ENCODE measurements around the gene GYG2. TPM values are rescaled to one million over a fixed set of nuclear protein-coding genes. Genes with fewer than 3 reads are reported as not detected.

Gene GYG2
- total and polyA plus RNA-seq, 2 donors from 2014 or later: 2.2 to 2.9 TPM

GRCh38 chrX:2781698-2782097, 47.0 kb upstream of the GYG2 start:
- TF ChIP-seq CTCF (IDR thresholded peaks at IDR 0.05; ENCODE audit: borderline replicate concordance, extremely low read depth, insufficient read depth): no peak
- no peaks in the 10 kb centered on the region for H3K9me3 ChIP-seq (ENCODE audit: control insufficient read depth in 2 of 3, insufficient read depth in 1 of 3, low read length in 3 of 3)
- DNase-seq: peak in 1 of 5 donors; percentile 21
- H3K4me3 ChIP-seq (ENCODE audit: low read length in 3 of 3): no peak overlapping the region
- intact Hi-C loops (cut with DNase I): no loop called here
- H3K9ac ChIP-seq (ENCODE audit: low read length in 3 of 3): no peak overlapping the region
- H3K36me3 ChIP-seq (ENCODE audit: control insufficient read depth in 2 of 3, insufficient read depth in 3 of 3, low read length in 3 of 3): no peaks in the 10 kb centered on the region
- H3K27ac ChIP-seq (ENCODE audit: low read depth in 2 of 2, low read length in 2 of 2): no peak overlapping the region
- no peak for FAIRE-seq
- no peaks in the 10 kb centered on the region for H3K27me3 ChIP-seq (ENCODE audit: control insufficient read depth, insufficient read depth, low read length)
- no peaks in the 10 kb centered on the region for H3K4me1 ChIP-seq (ENCODE audit: control insufficient read depth in 2 of 3, insufficient read depth in 2 of 3, low read depth in 1 of 3, low read length in 3 of 3)

GRCh38 chrX:2782171-2782570, 46.6 kb upstream of the GYG2 start:
- no peak for TF ChIP-seq CTCF (IDR thresholded peaks at IDR 0.05; ENCODE audit: borderline replicate concordance, extremely low read depth, insufficient read depth)
- intact Hi-C loops (cut with DNase I): no loop called here
- Histone ChIP-seq H3K4me3 (ENCODE audit: low read length in 3 of 3) (no peak overlapping the region), H3K9me3 (ENCODE audit: control insufficient read depth in 2 of 3, insufficient read depth in 1 of 3, low read length in 3 of 3) (no peaks in the 10 kb centered on the region), H3K27me3 (ENCODE audit: control insufficient read depth, insufficient read depth, low read length) (no peaks in the 10 kb centered on the region), H3K9ac (ENCODE audit: low read length in 3 of 3) (no peak overlapping the region), H3K36me3 (ENCODE audit: control insufficient read depth in 2 of 3, insufficient read depth in 3 of 3, low read length in 3 of 3) (no peaks in the 10 kb centered on the region), H3K4me1 (ENCODE audit: control insufficient read depth in 2 of 3, insufficient read depth in 2 of 3, low read depth in 1 of 3, low read length in 3 of 3) (no peaks in the 10 kb centered on the region), H3K27ac (ENCODE audit: low read depth in 2 of 2, low read length in 2 of 2) (no peak overlapping the region)
- FAIRE-seq (no peak), DNase-seq (peak in 1 of 5 donors; percentile 19)

GRCh38 chrX:2782778-2783177, 46.0 kb upstream of the GYG2 start:
- no peak overlapping the region for H3K27ac ChIP-seq (ENCODE audit: low read depth in 2 of 2, low read length in 2 of 2)
- no peaks in the 10 kb centered on the region for H3K4me1 ChIP-seq (ENCODE audit: control insufficient read depth in 2 of 3, insufficient read depth in 2 of 3, low read depth in 1 of 3, low read length in 3 of 3)
- no peak overlapping the region for H3K4me3 ChIP-seq (ENCODE audit: low read length in 3 of 3)
- H3K36me3 ChIP-seq (ENCODE audit: control insufficient read depth in 2 of 3, insufficient read depth in 3 of 3, low read length in 3 of 3): no peaks in the 10 kb centered on the region
- H3K27me3 ChIP-seq (ENCODE audit: control insufficient read depth, insufficient read depth, low read length): no peaks in the 10 kb centered on the region
- FAIRE-seq (no peak), DNase-seq (no peak)
- H3K9me3 ChIP-seq (ENCODE audit: control insufficient read depth in 2 of 3, insufficient read depth in 1 of 3, low read length in 3 of 3): no peaks in the 10 kb centered on the region
- no peak overlapping the region for H3K9ac ChIP-seq (ENCODE audit: low read length in 3 of 3)
- no peak for TF ChIP-seq CTCF (IDR thresholded peaks at IDR 0.05; ENCODE audit: borderline replicate concordance, extremely low read depth, insufficient read depth)
- intact Hi-C loops (cut with DNase I): no loop called here

GRCh38 chrX:2784026-2784425, 44.7 kb upstream of the GYG2 start:
- no peaks in the 10 kb centered on the region for H3K9me3 ChIP-seq (ENCODE audit: control insufficient read depth in 2 of 3, insufficient read depth in 1 of 3, low read length in 3 of 3)
- FAIRE-seq: no peak
- intact Hi-C loops (cut with DNase I): no loop called here
- no peaks in the 10 kb centered on the region for H3K27me3 ChIP-seq (ENCODE audit: control insufficient read depth, insufficient read depth, low read length)
- no peak overlapping the region for H3K4me3 ChIP-seq (ENCODE audit: low read length in 3 of 3)
- DNase-seq: no peak
- H3K36me3 ChIP-seq (ENCODE audit: control insufficient read depth in 2 of 3, insufficient read depth in 3 of 3, low read length in 3 of 3): no peaks in the 10 kb centered on the region
- H3K27ac ChIP-seq (ENCODE audit: low read depth in 2 of 2, low read length in 2 of 2): no peak overlapping the region
- H3K9ac ChIP-seq (ENCODE audit: low read length in 3 of 3): no peak overlapping the region
- no peak for TF ChIP-seq CTCF (IDR thresholded peaks at IDR 0.05; ENCODE audit: borderline replicate concordance, extremely low read depth, insufficient read depth)
- no peaks in the 10 kb centered on the region for H3K4me1 ChIP-seq (ENCODE audit: control insufficient read depth in 2 of 3, insufficient read depth in 2 of 3, low read depth in 1 of 3, low read length in 3 of 3)
